HG02610 (cell line): ENCODE data around the gene SHLD1.
"Not testable (repeated sequence)": the region's sequence is repeated elsewhere in the genome, so short reads cannot be mapped to it uniquely, and the experiment has no call there.

Experiments
- ATAC-seq: cut with Tn5 transposase; IDR thresholded peaks from one replicate; pipeline ENCODE4 v1.9.1; 2021; ENCODE audit warnings: mild to moderate bottlenecking, moderate library complexity; ENCODE audit not compliant: unreplicated experiment

The SHLD1 gene

GRCh38 chr20:5749952-5750779 is at the start of gene SHLD1:
Gene SHLD1, plus strand, starts transcription at chr20:5750401. Its CDS starts 22,465 bp downstream, at chr20:5772866.
- ATAC-seq: peak; percentile 95

GRCh38 chr20:5702339-5702738 is 47.9 kb upstream of the SHLD1 start:
- not testable (repeated sequence) for ATAC-seq

- ATAC-seq: no peak
Measured at GRCh38 chr20:5703681-5704101, 46.5 kb upstream of the SHLD1 start.

- no peak for ATAC-seq
Measured at GRCh38 chr20:5705827-5706226, 44.4 kb upstream of the SHLD1 start.

GRCh38 chr20:5706797-5707196 is 43.4 kb upstream of the SHLD1 start:
- no peak for ATAC-seq

- no peak for ATAC-seq
Measured at GRCh38 chr20:5710551-5710950, 39.6 kb upstream of the SHLD1 start.

- ATAC-seq: no peak
Measured at GRCh38 chr20:5714261-5715041, 35.8 kb upstream of the SHLD1 start.

GRCh38 chr20:5715071-5715841 is 34.9 kb upstream of the SHLD1 start:
- ATAC-seq: no peak

- no peak for ATAC-seq
Measured at GRCh38 chr20:5716953-5717352, 33.2 kb upstream of the SHLD1 start.

- ATAC-seq: no peak
Measured at GRCh38 chr20:5718896-5719595, 31.2 kb upstream of the SHLD1 start.

GRCh38 chr20:5719861-5720403 is 30.3 kb upstream of the SHLD1 start:
- ATAC-seq: no peak

GRCh38 chr20:5720696-5721095 is 29.5 kb upstream of the SHLD1 start:
- no peak for ATAC-seq

GRCh38 chr20:5721356-5721755 is 28.8 kb upstream of the SHLD1 start:
- not testable (repeated sequence) for ATAC-seq

GRCh38 chr20:5722927-5723326 is 27.3 kb upstream of the SHLD1 start:
- no peak for ATAC-seq

GRCh38 chr20:5725183-5725463 is 25.1 kb upstream of the SHLD1 start:
- ATAC-seq: not testable (repeated sequence)

- ATAC-seq: no peak
Measured at GRCh38 chr20:5727018-5727515, 23.1 kb upstream of the SHLD1 start.

GRCh38 chr20:5729348-5729747 is 20.9 kb upstream of the SHLD1 start:
- ATAC-seq: no peak

GRCh38 chr20:5730131-5730530 is 20.1 kb upstream of the SHLD1 start:
- no peak for ATAC-seq

- no peak for ATAC-seq
Measured at GRCh38 chr20:5731753-5732366, 18.3 kb upstream of the SHLD1 start.

GRCh38 chr20:5734602-5735001 is 15.6 kb upstream of the SHLD1 start:
- no peak for ATAC-seq
